Measurements from ENCODE around the gene ATP5PD. TPM values are rescaled to one million over a fixed set of nuclear protein-coding genes. Genes with fewer than 3 reads are reported as not detected.

Gene ATP5PD
- polyA plus RNA-seq (2013, experiment 1 of 2), result 254 TPM
- polyA plus RNA-seq (2013, experiment 2 of 2), result 305 TPM

GRCh38 chr17:75046407-75047289 lies at the start of gene ATP5PD, which contains the start of gene KCTD2:
Gene ATP5PD (minus strand): TSS chr17:75046969. CDS start chr17:75042650, 4,319 bp downstream.
Gene KCTD2 (plus strand): TSS chr17:75047225. CDS start chr17:75047251, 26 bp downstream.
- Histone ChIP-seq H3K9ac (ENCODE audit: low read depth, low read length) (peak within 1 kb of the TSS; percentile 87), H3K4me1 (ENCODE audit: insufficient read depth, low read length) (peaks cover 22% of the 10 kb centered on the region), H3K36me3 (ENCODE audit: insufficient read depth, low read length) (peaks cover 34% of the 10 kb centered on the region), H3K4me3 (ENCODE audit: low read length) (peak within 1 kb of the TSS; percentile 97), H3K9me3 (ENCODE audit: insufficient read depth, low read depth, low read length) (no peaks in the 10 kb centered on the region), H3K27me3 (ENCODE audit: insufficient read depth, low read length) (no peaks in the 10 kb centered on the region), H3K27ac (ENCODE audit: low read depth, low read length) (peak within 1 kb of the TSS; percentile 97)
- under 1% methylated on average over 72 of the region's 72 CpGs for WGBS

DNA sequence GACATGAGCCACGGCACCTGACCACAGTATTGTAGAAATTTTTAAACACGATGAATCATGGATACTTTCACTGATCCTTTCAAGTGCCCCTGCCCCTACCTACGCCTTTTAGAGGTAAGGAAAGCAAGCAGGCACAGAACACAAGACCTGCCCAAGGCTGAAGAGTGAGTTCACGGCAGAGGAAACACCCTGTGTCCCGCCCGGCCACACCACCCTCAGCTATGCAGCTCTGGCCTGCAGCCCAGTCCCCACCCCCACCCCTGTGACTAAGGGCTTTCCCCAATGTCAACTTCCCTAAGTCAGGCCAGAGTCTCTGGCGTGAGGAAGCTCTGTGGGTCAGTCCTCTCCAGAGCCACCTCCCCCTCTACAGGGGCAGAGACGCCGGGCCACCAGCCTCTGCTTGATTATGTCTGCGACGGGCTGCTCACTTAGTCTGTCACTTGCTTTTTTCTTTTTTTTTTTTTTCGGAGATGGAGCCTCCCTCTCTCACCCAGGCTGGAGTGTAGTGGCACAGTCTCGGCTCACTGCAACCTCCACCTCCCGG lies 49.4 kb upstream of the ATP5PD start:
- peaks cover 15% of the 10 kb centered on the region for H3K36me3 ChIP-seq (ENCODE audit: insufficient read depth, low read length)
- no peaks in the 10 kb centered on the region for H3K9me3 ChIP-seq (ENCODE audit: insufficient read depth, low read depth, low read length)
- 75% methylated on average over 14 of the region's 14 CpGs for WGBS
- no peak overlapping the region for H3K9ac ChIP-seq (ENCODE audit: low read depth, low read length)
- no peak overlapping the region for H3K4me3 ChIP-seq (ENCODE audit: low read length)
- H3K27me3 ChIP-seq (ENCODE audit: insufficient read depth, low read length), result no peaks in the 10 kb centered on the region
- H3K27ac ChIP-seq (ENCODE audit: low read depth, low read length), result peak overlapping the region; percentile 35; the same call in 1 of the 2 replicates
- H3K4me1 ChIP-seq (ENCODE audit: insufficient read depth, low read length), result peaks cover 6% of the 10 kb centered on the region; the same call in 1 of the 2 replicates

GRCh38 chr17:75094871-75095399 lies 48.2 kb upstream of the ATP5PD start:
- Histone ChIP-seq H3K4me3 (ENCODE audit: low read length) (no peak overlapping the region), H3K9me3 (ENCODE audit: insufficient read depth, low read depth, low read length) (no peaks in the 10 kb centered on the region), H3K27ac (ENCODE audit: low read depth, low read length) (no peak overlapping the region), H3K27me3 (ENCODE audit: insufficient read depth, low read length) (no peaks in the 10 kb centered on the region), H3K9ac (ENCODE audit: low read depth, low read length) (no peak overlapping the region), H3K4me1 (ENCODE audit: insufficient read depth, low read length) (peaks cover 10% of the 10 kb centered on the region; the same call in 1 of the 2 replicates), H3K36me3 (ENCODE audit: insufficient read depth, low read length) (peaks cover 7% of the 10 kb centered on the region; the same call in 1 of the 2 replicates)
- WGBS, result 83% methylated on average over 16 of the region's 16 CpGs

DNA sequence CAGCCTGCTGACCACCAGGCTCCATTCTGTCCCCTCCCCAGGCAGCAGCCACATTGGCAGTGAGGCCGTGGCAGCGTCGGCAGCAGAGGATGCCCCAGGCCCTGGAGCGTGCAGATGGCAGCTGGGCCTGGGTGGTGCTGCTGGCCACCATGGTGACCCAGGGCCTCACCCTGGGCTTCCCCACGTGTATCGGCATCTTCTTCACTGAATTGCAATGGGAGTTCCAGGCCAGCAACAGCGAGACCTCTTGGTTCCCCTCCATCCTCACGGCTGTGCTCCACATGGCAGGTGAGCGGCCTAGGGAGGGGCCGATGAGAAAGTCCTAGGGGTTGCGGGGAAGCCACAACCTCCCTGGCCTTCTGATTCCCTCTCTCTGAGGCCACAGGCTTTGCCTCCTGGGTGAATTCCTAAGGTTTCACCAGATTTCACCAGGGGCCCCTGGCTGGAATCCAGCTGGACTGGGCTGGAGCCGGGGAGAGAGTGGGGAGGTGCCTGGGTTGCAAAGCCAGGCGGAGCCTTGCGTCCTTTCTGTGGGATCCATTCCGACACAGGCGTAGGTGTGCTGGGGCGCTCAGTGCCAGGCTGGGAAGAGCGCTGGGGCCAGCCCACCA lies 46.9 kb upstream of the ATP5PD start:
- Histone ChIP-seq H3K27me3 (ENCODE audit: insufficient read depth, low read length) (no peaks in the 10 kb centered on the region), H3K9me3 (ENCODE audit: insufficient read depth, low read depth, low read length) (no peaks in the 10 kb centered on the region), H3K36me3 (ENCODE audit: insufficient read depth, low read length) (0 out of 2 replicates have a peak, but pooled peaks cover under 1% of the 10 kb centered on the region), H3K27ac (ENCODE audit: low read depth, low read length) (no peak overlapping the region), H3K4me1 (ENCODE audit: insufficient read depth, low read length) (peaks cover 16% of the 10 kb centered on the region), H3K9ac (ENCODE audit: low read depth, low read length) (no peak overlapping the region), H3K4me3 (ENCODE audit: low read length) (no peak overlapping the region)
- WGBS, result 95% methylated on average over 18 of the region's 18 CpGs

- no peak overlapping the region for H3K9ac ChIP-seq (ENCODE audit: low read depth, low read length)
- no peaks in the 10 kb centered on the region for H3K27me3 ChIP-seq (ENCODE audit: insufficient read depth, low read length)
- 84% methylated on average over 10 of the region's 10 CpGs for WGBS
- H3K27ac ChIP-seq (ENCODE audit: low read depth, low read length), result no peak overlapping the region
- H3K4me3 ChIP-seq (ENCODE audit: low read length), result no peak overlapping the region
- H3K9me3 ChIP-seq (ENCODE audit: insufficient read depth, low read depth, low read length), result no peaks in the 10 kb centered on the region
- peaks cover 21% of the 10 kb centered on the region for H3K4me1 ChIP-seq (ENCODE audit: insufficient read depth, low read length)
- no peaks in the 10 kb centered on the region for H3K36me3 ChIP-seq (ENCODE audit: insufficient read depth, low read length)
Measured at GRCh38 chr17:75091855-75092327, 45.1 kb upstream of the ATP5PD start.

GRCh38 chr17:75090871-75091854 lies 44.4 kb upstream of the ATP5PD start:
- no peak overlapping the region for H3K4me3 ChIP-seq (ENCODE audit: low read length)
- H3K36me3 ChIP-seq (ENCODE audit: insufficient read depth, low read length), result no peaks in the 10 kb centered on the region
- WGBS, result 70% methylated on average over 19 of the region's 19 CpGs
- peaks cover 21% of the 10 kb centered on the region for H3K4me1 ChIP-seq (ENCODE audit: insufficient read depth, low read length)
- peak overlapping the region; percentile 43; the same call in 1 of the 2 replicates for H3K9ac ChIP-seq (ENCODE audit: low read depth, low read length)
- no peaks in the 10 kb centered on the region for H3K9me3 ChIP-seq (ENCODE audit: insufficient read depth, low read depth, low read length)
- H3K27ac ChIP-seq (ENCODE audit: low read depth, low read length), result peak overlapping the region; percentile 51
- H3K27me3 ChIP-seq (ENCODE audit: insufficient read depth, low read length), result no peaks in the 10 kb centered on the region

- Histone ChIP-seq H3K9ac (ENCODE audit: low read depth, low read length) (peak overlapping the region; percentile 90), H3K27me3 (ENCODE audit: insufficient read depth, low read length) (no peaks in the 10 kb centered on the region), H3K4me1 (ENCODE audit: insufficient read depth, low read length) (peaks cover 21% of the 10 kb centered on the region), H3K4me3 (ENCODE audit: low read length) (peak overlapping the region; percentile 84), H3K27ac (ENCODE audit: low read depth, low read length) (peak overlapping the region; percentile 97), H3K36me3 (ENCODE audit: insufficient read depth, low read length) (no peaks in the 10 kb centered on the region), H3K9me3 (ENCODE audit: insufficient read depth, low read depth, low read length) (no peaks in the 10 kb centered on the region)
- 65% methylated on average over 11 of the region's 11 CpGs for WGBS
Measured at GRCh38 chr17:75088465-75089417, 42.0 kb upstream of the ATP5PD start.

DNA sequence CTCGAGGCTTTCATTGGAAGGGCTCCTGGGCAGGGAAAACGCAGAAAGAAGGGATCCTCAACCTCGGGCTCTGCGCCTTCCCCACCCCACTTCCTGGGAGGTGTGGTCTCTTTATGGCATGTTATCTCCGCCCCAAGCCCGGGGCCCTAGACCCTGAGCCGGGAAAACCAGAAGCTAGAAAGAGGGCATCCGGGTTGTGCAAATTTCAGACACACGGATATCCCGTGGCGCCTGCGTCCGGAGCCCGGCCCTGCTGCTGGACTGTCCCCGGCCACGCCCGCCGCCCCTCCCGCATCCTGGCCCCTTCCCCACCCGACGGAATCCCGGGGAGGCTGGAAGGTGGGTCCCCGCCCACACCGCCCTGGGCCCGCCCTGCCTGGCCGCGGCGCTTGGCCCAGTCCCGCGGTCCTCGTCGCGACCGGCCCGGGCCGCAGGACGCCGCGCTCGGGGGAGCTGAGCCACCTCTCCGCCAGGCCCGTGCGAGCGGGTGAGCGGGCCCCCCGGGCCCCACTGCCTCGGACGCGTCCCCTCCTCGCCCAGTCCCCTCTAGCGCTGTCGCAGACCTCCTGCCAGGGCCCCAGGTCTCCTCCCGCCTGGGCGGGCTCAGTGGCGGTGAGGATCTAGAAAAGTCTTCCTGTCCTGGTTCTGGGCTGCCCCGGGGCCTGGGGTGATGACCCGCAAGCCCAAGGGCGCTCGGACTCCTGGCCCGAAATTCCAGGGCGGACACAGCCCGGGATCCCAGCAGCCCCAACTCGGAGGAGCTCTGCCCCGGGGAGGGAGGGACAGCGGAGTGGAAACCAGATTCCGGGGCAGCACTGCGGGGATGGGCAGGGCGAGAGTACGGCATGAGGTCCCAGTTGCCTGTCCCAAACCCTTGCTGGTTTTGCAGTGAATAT lies 41.0 kb upstream of the ATP5PD start, which contains the start of gene SLC16A5:
Gene SLC16A5 (plus strand): TSS at position 397 of the 896 bp plus-strand sequence. CDS start 5,683 bp downstream, outside the sequence.
- Histone ChIP-seq H3K36me3 (ENCODE audit: insufficient read depth, low read length) (no peaks in the 10 kb centered on the region), H3K4me1 (ENCODE audit: insufficient read depth, low read length) (peaks cover 21% of the 10 kb centered on the region), H3K4me3 (ENCODE audit: low read length) (peak within 1 kb of the TSS; percentile 84), H3K9me3 (ENCODE audit: insufficient read depth, low read depth, low read length) (no peaks in the 10 kb centered on the region), H3K27ac (ENCODE audit: low read depth, low read length) (peak within 1 kb of the TSS; percentile 97), H3K27me3 (ENCODE audit: insufficient read depth, low read length) (no peaks in the 10 kb centered on the region), H3K9ac (ENCODE audit: low read depth, low read length) (peak within 1 kb of the TSS; percentile 90)
- 1% methylated on average over 69 of the region's 69 CpGs for WGBS
